ENCODE measurements around the gene ASB4.

ASB4 gene

GRCh38 chr7:95537468-95537867 is 51.7 kb downstream of the ASB4 start:
- Histone ChIP-seq H3K27me3 (ENCODE audit: control insufficient read depth in 1 of 2, insufficient read depth in 2 of 2, low read length in 2 of 2) (no peaks in the 10 kb centered on the region), H3K36me3 (ENCODE audit: control insufficient read depth in 1 of 2, insufficient read depth in 2 of 2, low read length in 2 of 2) (no peaks in the 10 kb centered on the region), H3K9ac (ENCODE audit: low read depth in 1 of 2, low read length in 2 of 2) (no peak overlapping the region), H3K4me3 (ENCODE audit: low read depth in 1 of 2, low read length in 2 of 2) (peak overlapping the region in 1 of 2 donors; percentile 28), H3K4me1 (ENCODE audit: control insufficient read depth in 1 of 2, insufficient read depth in 2 of 2, low read length in 2 of 2) (peaks cover 11 to 27% of the 10 kb centered on the region in 2 donors), H3K9me3 (ENCODE audit: control insufficient read depth in 1 of 2, low read length in 2 of 2) (no peaks in the 10 kb centered on the region), H3K27ac (ENCODE audit: low read depth, low read length) (no peak overlapping the region)

GRCh38 chr7:95539426-95539825 is 53.7 kb downstream of the ASB4 start:
- H3K4me3 ChIP-seq (ENCODE audit: low read depth in 1 of 2, low read length in 2 of 2): no peak overlapping the region
- H3K9ac ChIP-seq (ENCODE audit: low read depth in 1 of 2, low read length in 2 of 2): no peak overlapping the region
- no peaks in the 10 kb centered on the region for H3K36me3 ChIP-seq (ENCODE audit: control insufficient read depth in 1 of 2, insufficient read depth in 2 of 2, low read length in 2 of 2)
- H3K9me3 ChIP-seq (ENCODE audit: control insufficient read depth in 1 of 2, low read length in 2 of 2): no peaks in the 10 kb centered on the region
- H3K4me1 ChIP-seq (ENCODE audit: control insufficient read depth in 1 of 2, insufficient read depth in 2 of 2, low read length in 2 of 2): peaks cover 11 to 27% of the 10 kb centered on the region in 2 donors
- H3K27me3 ChIP-seq (ENCODE audit: control insufficient read depth in 1 of 2, insufficient read depth in 2 of 2, low read length in 2 of 2): no peaks in the 10 kb centered on the region
- no peak overlapping the region for H3K27ac ChIP-seq (ENCODE audit: low read depth, low read length)

- Histone ChIP-seq H3K9me3 (ENCODE audit: control insufficient read depth in 1 of 2, low read length in 2 of 2) (no peaks in the 10 kb centered on the region), H3K27me3 (ENCODE audit: control insufficient read depth in 1 of 2, insufficient read depth in 2 of 2, low read length in 2 of 2) (no peaks in the 10 kb centered on the region), H3K9ac (ENCODE audit: low read depth in 1 of 2, low read length in 2 of 2) (no peak overlapping the region), H3K4me1 (ENCODE audit: control insufficient read depth in 1 of 2, insufficient read depth in 2 of 2, low read length in 2 of 2) (peaks cover 15 to 28% of the 10 kb centered on the region in 2 donors), H3K27ac (ENCODE audit: low read depth, low read length) (no peak overlapping the region), H3K36me3 (ENCODE audit: control insufficient read depth in 1 of 2, insufficient read depth in 2 of 2, low read length in 2 of 2) (no peaks in the 10 kb centered on the region), H3K4me3 (ENCODE audit: low read depth in 1 of 2, low read length in 2 of 2) (no peak overlapping the region)
These were observed 54.6 kb downstream of the ASB4 start for GRCh38 chr7:95540366-95540765.

GRCh38 chr7:95543312-95543711 is 57.6 kb downstream of the ASB4 start:
- H3K9me3 ChIP-seq (ENCODE audit: control insufficient read depth in 1 of 2, low read length in 2 of 2): no peaks in the 10 kb centered on the region
- H3K27ac ChIP-seq (ENCODE audit: low read depth, low read length): no peak overlapping the region
- H3K4me1 ChIP-seq (ENCODE audit: control insufficient read depth in 1 of 2, insufficient read depth in 2 of 2, low read length in 2 of 2): peaks cover 15 to 29% of the 10 kb centered on the region in 2 donors
- H3K36me3 ChIP-seq (ENCODE audit: control insufficient read depth in 1 of 2, insufficient read depth in 2 of 2, low read length in 2 of 2): no peaks in the 10 kb centered on the region
- H3K9ac ChIP-seq (ENCODE audit: low read depth in 1 of 2, low read length in 2 of 2): no peak overlapping the region
- H3K27me3 ChIP-seq (ENCODE audit: control insufficient read depth in 1 of 2, insufficient read depth in 2 of 2, low read length in 2 of 2): no peaks in the 10 kb centered on the region
- H3K4me3 ChIP-seq (ENCODE audit: low read depth in 1 of 2, low read length in 2 of 2): no peak overlapping the region

GRCh38 chr7:95544171-95544570 is 58.4 kb downstream of the ASB4 start:
- Histone ChIP-seq H3K27ac (ENCODE audit: low read depth, low read length) (no peak overlapping the region), H3K4me1 (ENCODE audit: control insufficient read depth in 1 of 2, insufficient read depth in 2 of 2, low read length in 2 of 2) (peaks cover 15 to 31% of the 10 kb centered on the region in 2 donors), H3K9me3 (ENCODE audit: control insufficient read depth in 1 of 2, low read length in 2 of 2) (no peaks in the 10 kb centered on the region), H3K4me3 (ENCODE audit: low read depth in 1 of 2, low read length in 2 of 2) (no peak overlapping the region), H3K36me3 (ENCODE audit: control insufficient read depth in 1 of 2, insufficient read depth in 2 of 2, low read length in 2 of 2) (no peaks in the 10 kb centered on the region), H3K27me3 (ENCODE audit: control insufficient read depth in 1 of 2, insufficient read depth in 2 of 2, low read length in 2 of 2) (no peaks in the 10 kb centered on the region), H3K9ac (ENCODE audit: low read depth in 1 of 2, low read length in 2 of 2) (no peak overlapping the region)

GRCh38 chr7:95545007-95545615 is 59.4 kb downstream of the ASB4 start:
- Histone ChIP-seq H3K4me3 (ENCODE audit: low read depth in 1 of 2, low read length in 2 of 2) (peak overlapping the region; percentile 33 to 42), H3K9ac (ENCODE audit: low read depth in 1 of 2, low read length in 2 of 2) (peak overlapping the region; percentile 50 to 52), H3K4me1 (ENCODE audit: control insufficient read depth in 1 of 2, insufficient read depth in 2 of 2, low read length in 2 of 2) (peaks cover 21 to 38% of the 10 kb centered on the region in 2 donors), H3K27me3 (ENCODE audit: control insufficient read depth in 1 of 2, insufficient read depth in 2 of 2, low read length in 2 of 2) (no peaks in the 10 kb centered on the region), H3K27ac (ENCODE audit: low read depth, low read length) (peak overlapping the region; percentile 45), H3K9me3 (ENCODE audit: control insufficient read depth in 1 of 2, low read length in 2 of 2) (no peaks in the 10 kb centered on the region), H3K36me3 (ENCODE audit: control insufficient read depth in 1 of 2, insufficient read depth in 2 of 2, low read length in 2 of 2) (no peaks in the 10 kb centered on the region)

GRCh38 chr7:95545673-95546072 is 59.9 kb downstream of the ASB4 start:
- Histone ChIP-seq H3K9ac (ENCODE audit: low read depth in 1 of 2, low read length in 2 of 2) (peak overlapping the region; percentile 50 to 52), H3K9me3 (ENCODE audit: control insufficient read depth in 1 of 2, low read length in 2 of 2) (no peaks in the 10 kb centered on the region), H3K27me3 (ENCODE audit: control insufficient read depth in 1 of 2, insufficient read depth in 2 of 2, low read length in 2 of 2) (no peaks in the 10 kb centered on the region), H3K27ac (ENCODE audit: low read depth, low read length) (peak overlapping the region; percentile 45), H3K4me3 (ENCODE audit: low read depth in 1 of 2, low read length in 2 of 2) (peak overlapping the region; percentile 33 to 42), H3K4me1 (ENCODE audit: control insufficient read depth in 1 of 2, insufficient read depth in 2 of 2, low read length in 2 of 2) (peaks cover 26 to 44% of the 10 kb centered on the region in 2 donors), H3K36me3 (ENCODE audit: control insufficient read depth in 1 of 2, insufficient read depth in 2 of 2, low read length in 2 of 2) (no peaks in the 10 kb centered on the region)

GRCh38 chr7:95546647-95547046 is 60.9 kb downstream of the ASB4 start:
- Histone ChIP-seq H3K4me1 (ENCODE audit: control insufficient read depth in 1 of 2, insufficient read depth in 2 of 2, low read length in 2 of 2) (peaks cover 29 to 50% of the 10 kb centered on the region in 2 donors), H3K27ac (ENCODE audit: low read depth, low read length) (peak overlapping the region; percentile 39), H3K9me3 (ENCODE audit: control insufficient read depth in 1 of 2, low read length in 2 of 2) (no peaks in the 10 kb centered on the region), H3K36me3 (ENCODE audit: control insufficient read depth in 1 of 2, insufficient read depth in 2 of 2, low read length in 2 of 2) (no peaks in the 10 kb centered on the region), H3K9ac (ENCODE audit: low read depth in 1 of 2, low read length in 2 of 2) (peak overlapping the region in 1 of 2 donors; percentile 3), H3K4me3 (ENCODE audit: low read depth in 1 of 2, low read length in 2 of 2) (peak overlapping the region in 1 of 2 donors; percentile 32), H3K27me3 (ENCODE audit: control insufficient read depth in 1 of 2, insufficient read depth in 2 of 2, low read length in 2 of 2) (no peaks in the 10 kb centered on the region)

- no peaks in the 10 kb centered on the region for H3K27me3 ChIP-seq (ENCODE audit: control insufficient read depth in 1 of 2, insufficient read depth in 2 of 2, low read length in 2 of 2)
- H3K4me3 ChIP-seq (ENCODE audit: low read depth in 1 of 2, low read length in 2 of 2): no peak overlapping the region
- no peaks in the 10 kb centered on the region for H3K36me3 ChIP-seq (ENCODE audit: control insufficient read depth in 1 of 2, insufficient read depth in 2 of 2, low read length in 2 of 2)
- H3K9me3 ChIP-seq (ENCODE audit: control insufficient read depth in 1 of 2, low read length in 2 of 2): no peaks in the 10 kb centered on the region
- H3K27ac ChIP-seq (ENCODE audit: low read depth, low read length): no peak overlapping the region
- H3K9ac ChIP-seq (ENCODE audit: low read depth in 1 of 2, low read length in 2 of 2): no peak overlapping the region
- H3K4me1 ChIP-seq (ENCODE audit: control insufficient read depth in 1 of 2, insufficient read depth in 2 of 2, low read length in 2 of 2): peaks cover 29 to 50% of the 10 kb centered on the region in 2 donors
These were observed 61.9 kb downstream of the ASB4 start for GRCh38 chr7:95547361-95548348.
